ENCODE measurements around the gene CPNE2.
"Not testable (repeated sequence)": the region's sequence is repeated elsewhere in the genome, so short reads cannot be mapped to it uniquely, and the experiment has no call there.

CPNE2 gene

DNA sequence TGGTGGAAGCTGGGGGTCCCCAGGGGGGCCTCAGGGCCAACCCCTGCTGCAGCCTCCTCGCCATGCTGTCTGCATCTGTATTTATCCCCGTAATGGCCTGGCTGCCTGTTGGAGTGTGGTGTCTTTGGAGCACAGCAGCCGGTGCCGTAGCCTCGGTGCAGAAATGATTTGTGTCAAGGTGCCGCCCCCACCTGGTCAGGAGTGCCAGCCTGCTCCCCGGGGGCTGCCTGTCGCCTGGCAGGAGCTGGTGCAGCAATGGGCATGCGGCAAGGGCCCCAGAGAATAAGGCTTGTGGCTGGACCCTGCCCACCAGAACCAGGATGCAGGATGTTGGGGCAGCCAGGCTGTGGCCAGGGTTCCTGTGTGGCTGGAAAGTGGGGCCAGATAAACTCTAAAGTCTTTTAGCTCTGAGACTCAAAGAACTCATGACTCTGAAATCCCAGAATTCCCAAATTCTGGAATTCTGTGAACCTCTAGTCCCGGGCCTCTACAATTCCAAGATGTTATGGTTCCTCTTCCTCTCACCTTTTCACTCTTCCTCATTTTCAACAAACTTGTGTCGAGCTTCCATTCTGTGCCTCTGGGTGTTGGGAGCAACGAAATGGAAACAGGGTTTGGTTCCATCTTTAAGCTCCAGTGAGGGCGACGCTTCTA is 5.9 kb downstream of the CPNE2 start:
- DNase-seq (ENCODE audit: low spot score): no peak

GRCh38 chr16:57099965-57100364 is 7.6 kb downstream of the CPNE2 start:
- not testable (repeated sequence) for DNase-seq (ENCODE audit: low spot score)

GRCh38 chr16:57100445-57100844 is 8.1 kb downstream of the CPNE2 start:
- no peak for DNase-seq (ENCODE audit: low spot score)

DNA sequence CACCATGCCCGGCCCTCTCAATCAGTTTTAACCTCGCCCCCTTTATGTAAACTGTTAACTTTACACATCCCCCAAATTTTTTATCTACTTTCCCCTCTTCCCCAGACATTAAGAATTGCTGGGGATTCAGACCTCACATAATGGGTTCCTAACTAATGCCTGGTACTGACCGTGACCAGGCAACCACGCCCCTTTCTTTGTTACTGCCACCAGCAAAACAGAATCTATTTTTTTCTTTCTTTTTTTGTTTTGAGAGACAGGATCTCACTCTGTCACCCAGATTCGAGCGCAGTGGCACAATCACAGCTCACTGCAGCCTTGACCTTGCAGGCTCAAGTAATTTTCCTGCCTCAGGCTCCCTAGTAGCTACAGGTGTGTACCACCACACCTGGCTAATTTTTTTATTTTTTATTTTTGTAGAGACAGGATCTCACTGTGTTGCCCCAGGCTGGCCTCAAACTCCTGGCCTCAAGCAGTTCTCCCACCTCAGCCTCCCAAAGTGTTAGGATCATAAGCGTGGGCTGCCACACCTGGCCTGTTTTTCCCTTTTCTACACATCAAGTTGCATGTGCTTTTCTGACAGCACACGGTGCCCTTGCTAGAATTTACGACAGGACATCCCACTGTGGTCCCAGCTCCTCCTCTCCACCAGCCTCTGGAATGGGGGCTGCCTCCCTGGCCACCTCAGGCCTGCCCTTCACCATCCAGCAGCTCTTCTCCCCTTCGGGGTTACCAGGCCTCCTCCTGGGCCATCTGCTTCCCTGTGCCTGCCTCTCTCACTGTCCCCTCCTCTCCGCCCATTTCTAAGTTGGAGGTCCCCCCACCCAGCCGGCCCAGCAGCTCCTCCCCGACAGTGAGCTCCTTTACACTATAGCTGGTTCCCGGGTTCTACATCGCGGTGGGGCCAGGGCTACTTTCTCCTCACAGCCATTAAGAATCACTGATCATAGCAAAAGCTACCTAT is 10.8 kb downstream of the CPNE2 start:
- no peak for DNase-seq (ENCODE audit: low spot score)

- no peak for DNase-seq (ENCODE audit: low spot score)
Observed at GRCh38 chr16:57104706-57105105, 12.3 kb downstream of the CPNE2 start.

DNA sequence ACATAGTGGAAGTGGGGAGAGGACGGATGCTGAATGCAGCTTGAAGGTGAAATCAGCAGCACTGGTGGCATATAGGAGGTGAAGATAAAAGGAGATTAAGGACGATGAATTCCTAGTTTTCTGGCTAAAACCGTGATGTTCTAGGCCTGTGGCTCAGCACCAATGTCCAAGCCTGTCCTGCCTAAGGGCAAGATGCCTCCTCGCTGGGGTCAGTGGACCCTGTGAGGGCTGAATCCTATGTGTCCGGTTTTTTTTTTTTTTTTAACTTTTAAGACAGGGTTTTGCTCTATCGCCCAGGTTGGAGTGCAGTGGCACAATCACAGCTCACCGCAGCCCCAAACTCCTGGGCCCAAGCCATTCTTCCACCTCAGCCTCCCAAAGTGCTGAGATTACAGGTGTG is 12.8 kb downstream of the CPNE2 start:
- no peak for DNase-seq (ENCODE audit: low spot score)

- no peak for DNase-seq (ENCODE audit: low spot score)
Observed at GRCh38 chr16:57106767-57107166, 14.4 kb downstream of the CPNE2 start.

DNA sequence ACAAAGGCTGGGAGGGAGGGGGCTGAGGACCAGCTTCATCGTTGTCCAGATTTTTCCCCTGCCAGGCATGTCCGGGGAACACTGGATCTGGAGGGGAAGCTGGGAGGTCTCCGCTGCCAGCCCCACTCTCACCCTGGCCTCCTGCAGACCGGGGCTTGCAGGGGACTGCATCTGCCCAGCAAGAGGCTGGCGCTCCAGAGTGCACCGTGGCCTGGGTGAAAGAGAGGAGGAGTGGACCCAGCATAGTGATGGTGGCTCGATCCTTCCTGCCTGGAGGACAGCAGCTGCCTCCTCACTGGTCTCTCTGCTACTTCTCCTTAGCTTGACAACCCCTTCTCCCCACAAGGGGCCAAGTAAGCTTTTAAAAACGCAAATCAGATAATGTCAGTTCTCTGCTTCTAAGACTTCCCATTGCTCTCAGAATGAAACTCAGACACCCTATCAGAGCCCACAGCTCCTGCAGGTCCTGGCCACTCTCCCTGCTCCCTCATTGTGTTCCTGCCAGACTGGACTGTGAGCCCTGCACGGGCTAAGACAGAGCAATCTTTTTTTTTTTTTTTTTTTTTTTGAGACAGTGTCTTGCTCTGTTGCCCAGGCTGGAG is 15.0 kb downstream of the CPNE2 start:
- DNase-seq (ENCODE audit: low spot score): no peak

DNA sequence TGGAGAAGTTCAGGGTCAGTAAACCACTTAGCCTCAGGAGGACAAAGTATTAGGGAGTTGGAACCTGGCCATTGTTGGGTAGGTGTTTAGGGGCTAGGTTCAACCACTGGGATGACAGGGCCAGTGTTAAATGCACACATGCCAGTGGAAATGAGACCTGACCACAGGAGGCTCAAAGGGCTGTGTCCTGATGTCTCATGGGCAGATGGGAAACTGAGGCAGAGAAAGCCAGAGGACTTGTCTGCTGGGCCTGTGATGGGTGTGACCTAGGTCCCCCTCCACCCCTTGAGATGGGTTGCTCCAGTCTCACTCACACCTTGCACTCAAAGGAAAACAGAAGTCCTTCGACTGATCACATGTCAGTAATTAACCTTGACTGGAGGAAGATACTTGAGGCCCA is 16.0 kb downstream of the CPNE2 start:
- no peak for DNase-seq (ENCODE audit: low spot score)

GRCh38 chr16:57109259-57110105 is 17.1 kb downstream of the CPNE2 start:
- not testable (repeated sequence) for DNase-seq (ENCODE audit: low spot score)

- DNase-seq (ENCODE audit: low spot score): no peak
Observed at GRCh38 chr16:57110937-57111336, 18.6 kb downstream of the CPNE2 start.

GRCh38 chr16:57111420-57111819 is 19.0 kb downstream of the CPNE2 start:
- DNase-seq (ENCODE audit: low spot score): no peak

- DNase-seq (ENCODE audit: low spot score): no peak
Observed at GRCh38 chr16:57112403-57113041, 20.1 kb downstream of the CPNE2 start.

GRCh38 chr16:57113042-57113453 is 20.7 kb downstream of the CPNE2 start:
- no peak for DNase-seq (ENCODE audit: low spot score)

GRCh38 chr16:57113664-57114063 is 21.3 kb downstream of the CPNE2 start:
- no peak for DNase-seq (ENCODE audit: low spot score)

GRCh38 chr16:57115168-57115513 is 22.8 kb downstream of the CPNE2 start:
- DNase-seq (ENCODE audit: low spot score): no peak

- peak; percentile 46 for DNase-seq (ENCODE audit: low spot score)
Observed at GRCh38 chr16:57115514-57116182, 23.3 kb downstream of the CPNE2 start.

DNA sequence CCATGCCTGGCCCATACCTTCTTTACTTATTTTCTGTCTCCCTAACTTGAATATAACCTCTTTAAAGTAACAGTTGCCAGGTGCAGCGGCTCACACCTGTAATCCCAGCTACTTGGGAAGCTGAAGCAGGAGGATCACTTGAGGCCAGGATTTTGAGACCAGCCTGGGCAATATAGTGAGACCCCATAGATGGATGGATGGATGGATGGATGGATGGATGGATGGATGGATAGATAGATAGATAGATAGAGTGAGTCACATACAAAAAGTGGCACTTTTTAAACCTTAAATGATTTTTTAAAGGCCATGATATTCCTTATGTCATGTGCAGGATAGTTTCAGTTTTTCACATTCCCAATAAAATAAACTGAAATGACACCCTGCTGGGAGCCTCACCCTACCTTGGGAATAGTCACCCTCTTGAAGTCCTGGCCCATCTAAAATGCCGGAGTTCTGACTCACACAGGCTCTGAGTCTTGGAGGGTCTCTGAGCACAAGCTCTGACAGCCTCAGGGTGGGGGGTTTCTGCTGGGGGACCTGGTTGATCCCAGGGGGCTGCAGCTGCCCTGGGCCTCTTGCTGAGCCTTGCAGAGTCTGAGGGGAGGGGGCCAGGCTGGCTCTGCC is 26.2 kb downstream of the CPNE2 start:
- DNase-seq (ENCODE audit: low spot score): no peak

DNA sequence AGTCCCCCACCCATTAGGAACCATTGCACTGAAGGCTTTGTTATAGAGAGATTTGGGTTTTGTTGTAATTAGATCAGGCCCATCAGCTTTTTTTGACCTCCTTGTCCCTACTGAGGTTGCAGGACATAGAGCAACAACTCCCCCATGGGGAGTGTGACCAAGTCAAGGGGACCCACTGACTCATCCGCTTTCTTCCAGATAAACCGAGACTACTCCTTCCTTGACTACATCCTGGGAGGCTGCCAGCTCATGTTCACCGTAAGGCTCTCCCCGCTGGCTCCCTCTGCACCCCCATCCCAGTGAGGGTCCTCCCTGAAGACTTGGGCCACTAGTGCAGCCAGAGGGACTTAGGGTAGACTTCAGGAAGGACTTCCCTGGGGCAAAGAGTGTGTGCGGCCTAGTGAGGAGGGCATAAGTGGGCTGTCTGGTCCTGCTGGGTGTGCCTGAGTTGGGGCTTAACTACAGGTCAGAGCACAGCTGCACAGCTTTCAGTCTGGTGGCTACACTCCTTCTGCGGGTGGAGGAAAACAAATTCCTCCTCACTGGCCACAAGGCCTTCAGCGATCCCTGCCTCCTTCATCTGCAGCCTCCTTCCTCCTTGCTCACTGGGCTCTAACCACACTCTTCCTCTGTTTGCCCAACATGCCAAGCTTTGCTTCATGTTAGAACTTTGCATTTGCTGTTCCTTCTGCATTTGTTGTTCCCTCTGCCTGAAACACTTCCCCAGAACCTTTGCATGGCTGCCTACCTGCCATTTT is 31.0 kb downstream of the CPNE2 start:
- no peak for DNase-seq (ENCODE audit: low spot score)

All from COLO829 (cell line).